ENCODE results near the gene FEN1. TPM values are rescaled to one million over a fixed set of nuclear protein-coding genes. Genes with fewer than 3 reads are reported as not detected.

FEN1 gene
- total and polyA plus RNA-seq, 2 of the 13 experiments (the other 11 are each of a cell fraction or from before 2014, with no cell fraction given) = 12.4 to 102 TPM

GRCh38 chr11:61816736-61817455 lies 24.2 kb downstream of the FEN1 start, which contains the start of gene FADS1 (continued):
- TF ChIP-seq RBFOX2 (IDR thresholded peaks at IDR 0.05; ENCODE audit: low read depth, low read length) = peak; percentile 86
- TF ChIP-seq ZNF138 (CRISPR knock-in tag; IDR thresholded peaks at IDR 0.05; ENCODE audit: low read depth) = peak; percentile 57
- peak; percentile 62; the same call in 1 of the 2 replicates for TF ChIP-seq NRL (CRISPR knock-in tag; IDR thresholded peaks at IDR 0.05; ENCODE audit: borderline replicate concordance)
- no peak for TF ChIP-seq NFE2L1 (CRISPR knock-in tag; IDR thresholded peaks at IDR 0.05; ENCODE audit: borderline replicate concordance)
- TF ChIP-seq NFIB (CRISPR knock-in tag; IDR thresholded peaks at IDR 0.05; ENCODE audit: borderline replicate concordance) = no peak
- TF ChIP-seq PRDM10 (CRISPR knock-in tag; IDR thresholded peaks at IDR 0.05; ENCODE audit: low read depth) = peak; percentile 43; the same call in 1 of the 2 replicates
- no peak for TF ChIP-seq AHR (CRISPR knock-in tag; IDR thresholded peaks at IDR 0.05)
- TF ChIP-seq ZNF788 (CRISPR knock-in tag; IDR thresholded peaks at IDR 0.05; ENCODE audit: borderline replicate concordance) = peak; percentile 98
- no peak for TF ChIP-seq SP1 (IDR thresholded peaks at IDR 0.05)
- peak; percentile 14; the same call in 1 of the 2 replicates for TF ChIP-seq SP1 (CRISPR knock-in tag; IDR thresholded peaks at IDR 0.05)
- TF ChIP-seq MED13 (CRISPR knock-in tag; IDR thresholded peaks at IDR 0.05) = peak; percentile 34; the same call in 1 of the 2 replicates
- peak; percentile 83 for TF ChIP-seq ZFY (CRISPR knock-in tag; IDR thresholded peaks at IDR 0.05)
- TF ChIP-seq ZBTB7A (CRISPR knock-in tag; IDR thresholded peaks at IDR 0.05) = peak; percentile 68; the same call in 1 of the 2 replicates
- TF ChIP-seq ZNF414 (CRISPR knock-in tag; IDR thresholded peaks at IDR 0.05) = peak; percentile 69; the same call in 1 of the 2 replicates
- no peak for TF ChIP-seq PITX1 (CRISPR knock-in tag; IDR thresholded peaks at IDR 0.05)
- no peak for TF ChIP-seq ZNF615 (CRISPR knock-in tag; IDR thresholded peaks at IDR 0.05; ENCODE audit: borderline replicate concordance)
- TF ChIP-seq ZNF335 (CRISPR knock-in tag; IDR thresholded peaks at IDR 0.05) = 0 out of 2 replicates have a peak, but pooled peaks have one; percentile 21
- peak in 1 of 2 experiments; percentile 64; a peak in 1 of 4 replicates for TF ChIP-seq KLF16 (CRISPR knock-in tag; IDR thresholded peaks at IDR 0.05)
- TF ChIP-seq XRCC5 (optimal IDR thresholded peaks at IDR 0.05; ENCODE audit: low read length) = peak; percentile 97
- no peak for TF ChIP-seq NR1H2 (CRISPR knock-in tag; IDR thresholded peaks at IDR 0.05; ENCODE audit: borderline replicate concordance, low read depth)
- peak; percentile 53 for TF ChIP-seq PPARG (CRISPR knock-in tag; conservative IDR thresholded peaks at IDR 0.05)
- no peak for TF ChIP-seq RFXANK (CRISPR knock-in tag; IDR thresholded peaks at IDR 0.05)
- peak; percentile 92 for TF ChIP-seq ZBTB25 (CRISPR knock-in tag; IDR thresholded peaks at IDR 0.05)
- TF ChIP-seq HDAC1 (CRISPR knock-in tag; IDR thresholded peaks at IDR 0.05) = peak; percentile 95
- no peak for TF ChIP-seq ZNF326 (CRISPR knock-in tag; IDR thresholded peaks at IDR 0.05; ENCODE audit: borderline replicate concordance)
- no peak for TF ChIP-seq POLR2AphosphoS2 (IDR thresholded peaks at IDR 0.05; ENCODE audit: low read depth, low read length)
- TF ChIP-seq ZNF747 (CRISPR knock-in tag; IDR thresholded peaks at IDR 0.05; ENCODE audit: borderline replicate concordance) = peak; percentile 95
